GM13977 (cell line): ENCODE data around the gene AMBP.
"Not testable (repeated sequence)": the region's sequence is repeated elsewhere in the genome, so short reads cannot be mapped to it uniquely, and the experiment has no call there.

Source experiments
- DNase-seq: peaks from one replicate; pipeline ENCODE4 v3.0.0; 2012; ENCODE audit warnings: low spot score
- in situ Hi-C: fragments of 300-500 bp; cut with MboI; formaldehyde crosslinking; loops from one replicate; pipeline ENCODE4 v1.12.0; 2022; ENCODE audit warnings: low sequenced_read_pairs, low pct_unique_long_range_greater_than_20kb, mixed read lengths, inconsistent platforms; ENCODE audit not compliant: unreplicated experiment
- TF ChIP-seq, protein P1 (sequence below): IDR thresholded peaks from 2 replicates; pipeline ENCODE4 v1.5.1; 2012; ENCODE audit warnings: mild to moderate bottlenecking, control low read depth; ENCODE audit not compliant: insufficient read depth; ENCODE audit errors: extremely low read depth, missing control alignments

Gene AMBP

DNA sequence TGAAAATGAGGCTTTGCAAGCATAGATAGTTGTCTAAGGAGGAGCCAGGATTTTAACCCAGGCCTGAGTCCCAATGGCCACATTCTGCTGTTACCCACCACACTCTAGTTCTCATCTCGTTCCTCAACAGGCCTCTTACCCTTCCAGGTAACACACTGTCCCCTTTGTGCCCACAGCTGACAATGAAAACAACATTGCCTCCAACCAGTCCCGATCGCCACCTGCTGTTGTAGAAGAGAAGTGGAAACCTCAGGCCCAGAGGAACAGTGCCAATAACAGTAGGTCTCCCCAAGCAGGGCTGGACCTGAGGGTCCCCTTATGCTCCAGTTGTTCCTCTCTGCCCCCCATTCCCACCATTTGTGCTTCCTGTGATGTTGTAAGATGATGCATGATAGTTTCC is 30.4 kb downstream of the AMBP start:
- TF ChIP-seq, protein P1, sequence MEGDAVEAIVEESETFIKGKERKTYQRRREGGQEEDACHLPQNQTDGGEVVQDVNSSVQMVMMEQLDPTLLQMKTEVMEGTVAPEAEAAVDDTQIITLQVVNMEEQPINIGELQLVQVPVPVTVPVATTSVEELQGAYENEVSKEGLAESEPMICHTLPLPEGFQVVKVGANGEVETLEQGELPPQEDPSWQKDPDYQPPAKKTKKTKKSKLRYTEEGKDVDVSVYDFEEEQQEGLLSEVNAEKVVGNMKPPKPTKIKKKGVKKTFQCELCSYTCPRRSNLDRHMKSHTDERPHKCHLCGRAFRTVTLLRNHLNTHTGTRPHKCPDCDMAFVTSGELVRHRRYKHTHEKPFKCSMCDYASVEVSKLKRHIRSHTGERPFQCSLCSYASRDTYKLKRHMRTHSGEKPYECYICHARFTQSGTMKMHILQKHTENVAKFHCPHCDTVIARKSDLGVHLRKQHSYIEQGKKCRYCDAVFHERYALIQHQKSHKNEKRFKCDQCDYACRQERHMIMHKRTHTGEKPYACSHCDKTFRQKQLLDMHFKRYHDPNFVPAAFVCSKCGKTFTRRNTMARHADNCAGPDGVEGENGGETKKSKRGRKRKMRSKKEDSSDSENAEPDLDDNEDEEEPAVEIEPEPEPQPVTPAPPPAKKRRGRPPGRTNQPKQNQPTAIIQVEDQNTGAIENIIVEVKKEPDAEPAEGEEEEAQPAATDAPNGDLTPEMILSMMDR: peak; percentile 20
- in situ Hi-C loops: no loop called here
- DNase-seq: peak; percentile 18

DNA sequence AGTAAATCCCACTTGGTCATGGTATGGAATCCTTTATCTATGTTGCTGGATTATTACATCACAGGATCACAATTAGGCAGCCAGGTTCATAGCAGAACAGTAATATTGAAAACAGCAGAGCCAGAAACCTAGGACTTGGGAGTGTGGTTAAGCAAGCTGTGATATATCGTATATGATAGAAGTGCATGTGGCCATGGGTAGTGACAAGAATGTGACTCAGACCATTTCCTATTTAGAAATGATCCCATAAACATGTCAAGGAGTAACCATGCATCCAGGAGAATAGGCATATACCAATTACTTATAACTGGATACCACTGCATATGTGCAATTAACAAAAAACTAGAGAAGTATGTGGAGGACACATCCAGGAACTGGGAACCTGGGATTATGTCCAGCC is 31.2 kb downstream of the AMBP start:
- in situ Hi-C loops: no loop called here
- DNase-seq: no peak
- TF ChIP-seq, protein P1: no peak

DNA sequence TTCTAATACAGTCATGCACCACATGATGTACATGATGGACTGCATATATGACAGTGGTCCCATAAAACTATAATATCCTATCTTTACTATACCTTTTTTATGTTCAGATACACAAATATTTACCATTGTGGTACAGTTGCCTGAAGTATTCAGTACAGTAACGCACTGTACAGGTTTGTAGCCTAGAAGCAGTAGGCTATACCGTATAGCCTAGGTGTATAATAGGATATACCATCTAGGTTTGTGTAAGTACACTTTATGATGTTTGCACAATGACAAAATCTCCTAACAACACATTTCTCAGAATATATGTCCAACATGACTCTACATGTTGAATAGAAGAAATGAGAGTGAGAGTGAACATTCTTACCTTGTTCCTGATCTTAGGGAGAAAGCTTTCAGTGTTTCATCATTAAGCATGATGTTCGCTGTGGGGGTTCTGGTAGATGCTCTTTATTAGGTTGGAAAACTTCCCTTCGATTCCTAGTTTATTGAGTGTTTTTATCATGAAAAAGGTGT is 31.8 kb downstream of the AMBP start:
- in situ Hi-C loops: no loop called here
- TF ChIP-seq, protein P1: no peak
- DNase-seq: no peak

DNA sequence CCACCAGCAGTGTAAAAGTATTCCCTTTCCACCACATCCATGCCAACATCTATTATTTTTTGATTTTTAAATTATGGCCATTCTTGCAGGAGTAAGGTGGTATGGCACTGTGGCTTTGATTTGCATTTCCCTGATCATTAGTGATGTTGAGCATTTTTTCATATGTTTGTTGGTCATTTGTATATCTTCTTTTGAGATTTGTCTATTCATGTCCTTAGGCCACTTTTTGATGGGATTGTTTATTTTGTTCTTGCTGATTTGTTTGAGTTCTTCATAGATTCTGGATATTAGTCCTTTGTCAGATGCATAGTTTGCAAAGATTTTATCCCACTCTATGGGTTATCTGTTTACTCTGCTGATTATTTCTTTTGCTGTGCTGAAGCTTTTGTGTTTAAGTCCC is 34.4 kb downstream of the AMBP start:
- in situ Hi-C loops, DNase-seq: not testable (repeated sequence)

DNA sequence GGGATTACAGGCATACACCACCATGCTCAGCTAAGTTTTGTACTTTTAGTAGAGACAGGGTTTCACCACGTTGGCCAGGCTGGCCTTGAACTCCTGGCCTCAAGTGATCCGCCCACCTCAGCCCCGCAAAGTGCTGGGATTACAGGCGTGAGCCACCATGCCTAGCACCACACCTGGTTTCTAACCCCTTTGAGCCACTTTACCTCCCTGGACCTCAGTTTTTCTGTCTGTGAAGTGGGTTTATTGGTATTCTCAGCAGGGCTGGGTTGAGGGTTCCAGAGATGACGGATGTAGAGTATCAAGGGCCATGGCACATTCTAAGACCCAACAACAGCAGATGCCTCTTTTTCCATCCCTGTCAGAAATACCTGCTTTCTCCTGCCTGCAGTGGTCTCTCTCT is 38.6 kb downstream of the AMBP start:
- no peak for DNase-seq
- TF ChIP-seq, protein P1: no peak
- in situ Hi-C loops: no loop called here

DNA sequence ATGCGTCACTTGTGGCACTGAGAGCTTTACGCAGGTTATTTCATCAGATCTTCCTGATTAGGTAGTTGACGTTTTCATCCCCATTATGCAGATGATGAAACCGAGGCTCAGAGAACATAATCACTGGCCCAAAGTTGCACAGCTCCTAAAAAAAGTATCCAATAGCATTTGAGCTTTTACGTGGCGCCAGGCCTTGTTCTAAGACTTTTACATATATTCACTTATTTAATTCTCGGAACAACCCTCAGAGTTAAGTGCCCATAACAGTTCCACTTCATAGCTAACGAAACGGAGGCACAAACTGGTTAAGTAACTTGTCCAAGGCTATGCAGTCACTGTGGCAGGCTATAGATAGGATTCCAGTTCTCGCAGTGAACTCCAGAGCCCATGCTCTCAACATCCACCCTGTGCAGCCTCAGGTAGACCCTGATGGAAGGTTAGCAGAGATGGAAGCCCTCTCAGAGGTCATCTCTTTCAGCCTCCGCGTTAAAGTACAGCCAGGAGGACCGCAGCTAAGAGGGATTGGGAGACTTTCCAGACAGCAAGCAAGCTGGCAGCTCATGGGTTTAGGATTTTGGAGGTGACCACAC is 39.3 kb downstream of the AMBP start:
- no peak for DNase-seq
- in situ Hi-C loops: no loop called here
- TF ChIP-seq, protein P1: no peak

DNA sequence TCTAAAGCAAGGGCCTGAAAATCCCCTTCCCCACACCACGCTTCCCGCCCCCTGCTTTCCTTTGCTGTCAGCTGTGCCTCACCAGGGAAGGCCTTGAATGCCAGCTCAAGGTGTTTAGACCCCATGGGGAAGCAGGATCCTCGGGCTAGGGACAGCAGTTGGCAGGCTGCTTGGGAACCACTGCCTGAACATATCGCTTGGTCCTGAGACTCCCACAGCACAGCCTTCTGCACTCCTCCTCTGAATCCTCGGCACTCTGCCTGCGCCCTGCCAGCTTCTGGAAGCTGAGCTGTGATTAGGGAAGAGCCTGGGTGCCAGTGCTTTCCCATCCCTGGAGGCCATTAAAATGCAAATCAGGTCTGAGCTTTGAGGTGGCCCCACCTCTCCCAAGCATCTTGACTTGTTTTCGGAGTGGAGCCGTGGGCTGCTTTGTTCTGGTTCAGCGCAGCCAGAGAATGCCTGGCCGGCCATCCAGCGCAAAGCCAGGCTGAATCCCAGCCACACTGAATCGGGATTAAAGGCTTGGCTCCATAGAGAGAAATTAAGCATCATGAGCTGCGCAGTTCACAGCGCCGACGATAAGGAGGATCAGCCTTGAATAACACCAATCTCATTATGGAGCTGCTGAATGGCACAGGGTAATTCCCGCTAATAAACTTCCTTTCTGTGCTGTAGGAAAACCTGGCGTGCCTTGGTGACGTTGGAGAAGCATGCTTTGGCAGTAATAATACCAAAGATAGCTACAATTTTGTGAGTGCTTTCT is 40.0 kb downstream of the AMBP start:
- TF ChIP-seq, protein P1: no peak
- in situ Hi-C loops: no loop called here
- no peak for DNase-seq
